ENCODE measurements around the gene ZC3H7A. TPM values are rescaled to one million over a fixed set of nuclear protein-coding genes. Genes with fewer than 3 reads are reported as not detected.

Gene ZC3H7A
- total RNA-seq, 6 experiments from 2014 or later, result 56.5 to 73.0 (median 63.5) TPM

- Mint-ChIP-seq H3K4me1 (ENCODE audit: low read depth) (peaks cover 13% of the 10 kb centered on the region), H3K9me3 (no peaks in the 10 kb centered on the region), H3K27me3 (ENCODE audit: insufficient read depth) (peaks cover 3% of the 10 kb centered on the region; the same call in 1 of the 2 replicates), H3K4me3 (no peak overlapping the region), H3K36me3 (ENCODE audit: low read depth) (peaks cover 20% of the 10 kb centered on the region), H3K27ac (no peak overlapping the region)
- no peak for DNase-seq
- no peak for TF ChIP-seq CTCF (IDR thresholded peaks at IDR 0.05)
Observed at GRCh38 chr16:11719762-11720161, 77.3 kb downstream of the ZC3H7A start.

GRCh38 chr16:11719171-11719570 is 77.9 kb downstream of the ZC3H7A start:
- DNase-seq, result no peak
- no peak overlapping the region for H3K27ac Mint-ChIP-seq
- TF ChIP-seq CTCF (IDR thresholded peaks at IDR 0.05), result no peak
- no peaks in the 10 kb centered on the region for H3K9me3 Mint-ChIP-seq
- no peak overlapping the region for H3K4me3 Mint-ChIP-seq
- peaks cover 13% of the 10 kb centered on the region for H3K4me1 Mint-ChIP-seq (ENCODE audit: low read depth)
- peaks cover 3% of the 10 kb centered on the region; the same call in 1 of the 2 replicates for H3K27me3 Mint-ChIP-seq (ENCODE audit: insufficient read depth)
- peaks cover 23% of the 10 kb centered on the region for H3K36me3 Mint-ChIP-seq (ENCODE audit: low read depth)

- Mint-ChIP-seq H3K36me3 (ENCODE audit: low read depth) (peaks cover 18% of the 10 kb centered on the region), H3K4me3 (no peak overlapping the region), H3K27ac (no peak overlapping the region), H3K9me3 (no peaks in the 10 kb centered on the region), H3K4me1 (ENCODE audit: low read depth) (peaks cover 13% of the 10 kb centered on the region), H3K27me3 (ENCODE audit: insufficient read depth) (peaks cover 3% of the 10 kb centered on the region; the same call in 1 of the 2 replicates)
- DNase-seq, result no peak
- no peak for TF ChIP-seq CTCF (IDR thresholded peaks at IDR 0.05)
Observed at GRCh38 chr16:11717811-11718210, 79.2 kb downstream of the ZC3H7A start.

- no peak overlapping the region; the same call in 1 of the 2 replicates for H3K27ac Mint-ChIP-seq
- TF ChIP-seq CTCF (IDR thresholded peaks at IDR 0.05), result no peak
- no peak overlapping the region for H3K4me3 Mint-ChIP-seq
- no peak for DNase-seq
- H3K4me1 Mint-ChIP-seq (ENCODE audit: low read depth), result peaks cover 8% of the 10 kb centered on the region; the same call in 1 of the 2 replicates
- peaks cover 11% of the 10 kb centered on the region for H3K36me3 Mint-ChIP-seq (ENCODE audit: low read depth)
- H3K9me3 Mint-ChIP-seq, result no peaks in the 10 kb centered on the region
- no peaks in the 10 kb centered on the region for H3K27me3 Mint-ChIP-seq (ENCODE audit: insufficient read depth)
Observed at GRCh38 chr16:11716336-11716735, 80.7 kb downstream of the ZC3H7A start.

GRCh38 chr16:11715246-11715947 is 81.7 kb downstream of the ZC3H7A start:
- H3K4me1 Mint-ChIP-seq (ENCODE audit: low read depth), result peaks cover 8% of the 10 kb centered on the region; the same call in 1 of the 2 replicates
- H3K27ac Mint-ChIP-seq, result no peak overlapping the region
- H3K4me3 Mint-ChIP-seq, result no peak overlapping the region
- H3K27me3 Mint-ChIP-seq (ENCODE audit: insufficient read depth), result no peaks in the 10 kb centered on the region
- no peaks in the 10 kb centered on the region for H3K9me3 Mint-ChIP-seq
- no peak for DNase-seq
- TF ChIP-seq CTCF (IDR thresholded peaks at IDR 0.05), result no peak
- H3K36me3 Mint-ChIP-seq (ENCODE audit: low read depth), result peaks cover 11% of the 10 kb centered on the region

All from HFFc6 (cell line).